K562 (cell line): ENCODE results near the gene PPP2R5A. TPM values are rescaled to one million over a fixed set of nuclear protein-coding genes. Genes with fewer than 3 reads are reported as not detected.

Experiments
- AFF1 ChIP-seq, 2 experiments: fragments of 450-650 bp; IDR thresholded peaks; 2 replicates each; pipeline ENCODE4 v1.6.1; 2018; ENCODE audit warnings: mild to moderate bottlenecking in 2 of 2, low read depth in 1 of 2; ENCODE audit not compliant: partially characterized antibody in 2 of 2
- CAMTA2 ChIP-seq: fragments of 250-450 bp; sonication (Bioruptor Pico); conservative IDR thresholded peaks from 2 replicates; pipeline ENCODE4 v1.5.1; 2022
- E2F1 ChIP-seq: sonication (generic); formaldehyde crosslinking; IDR thresholded peaks from 2 replicates; pipeline ENCODE4 v1.8.1; 2023; ENCODE audit warnings: mild to moderate bottlenecking, missing genetic modification reagents, moderate library complexity
- E2F6 ChIP-seq, 2 experiments: IDR thresholded peaks; 2 replicates each; pipeline ENCODE4 v1.6.1; 2011; ENCODE audit warnings: borderline replicate concordance in 1 of 2, control low read depth in 1 of 2, low read depth in 1 of 2, low read length in 1 of 2, mild to moderate bottlenecking in 1 of 2, mixed read lengths in 1 of 2, moderate library complexity in 1 of 2; ENCODE audit not compliant: insufficient read depth in 1 of 2, insufficient read length in 1 of 2, poor library complexity in 1 of 2, severe bottlenecking in 1 of 2; ENCODE audit errors: extremely low read depth in 1 of 2
- EGR1 ChIP-seq: fragments of 450-650 bp; conservative IDR thresholded peaks from 2 replicates; pipeline ENCODE4 v1.6.1; 2017; ENCODE audit warnings: mild to moderate bottlenecking
- EP400 ChIP-seq: fragments of 450-650 bp; IDR thresholded peaks from 2 replicates; pipeline ENCODE4 v1.6.1; 2017; ENCODE audit warnings: antibody characterized with exemption, mild to moderate bottlenecking, moderate library complexity
- HDAC1 ChIP-seq, 2 experiments: fragments of 450-650 bp; IDR thresholded peaks; 2 replicates each; pipeline ENCODE4 v1.6.1; 2016 to 2017; ENCODE audit warnings: inconsistent platforms in 1 of 2, mild to moderate bottlenecking in 1 of 2, moderate library complexity in 1 of 2
- HMG20A ChIP-seq: fragments of 450-650 bp; formaldehyde crosslinking; conservative IDR thresholded peaks from 2 replicates; pipeline ENCODE4 v1.4.0; 2020; ENCODE audit warnings: mild to moderate bottlenecking, mixed read lengths
- MLX ChIP-seq, 2 experiments: fragments of 450-650 bp in 1 of 2; sonication (generic) in 1 of 2; formaldehyde crosslinking; conservative IDR thresholded peaks; 2 replicates each; pipeline versions ENCODE4 v1.4.0 to v1.8.1; 2020 to 2022; ENCODE audit warnings: mild to moderate bottlenecking in 1 of 2, missing genetic modification reagents in 1 of 2
- NBN ChIP-seq: fragments of 450-650 bp; IDR thresholded peaks from 2 replicates; pipeline ENCODE4 v1.6.1; 2016; ENCODE audit warnings: low read depth, mild to moderate bottlenecking
- POLR2H ChIP-seq: IDR thresholded peaks from 2 replicates; pipeline ENCODE4 v1.6.1; 2016; ENCODE audit warnings: missing genetic modification characterization, low read depth, mild to moderate bottlenecking, control low read depth, missing compliant biosample characterization, moderate library complexity
- POLR3G ChIP-seq: IDR thresholded peaks from 2 replicates; pipeline ENCODE4 v1.6.1; 2011; ENCODE audit not compliant: insufficient read length, insufficient replicate concordance; ENCODE audit errors: extremely low read depth
- SMARCA4 ChIP-seq: fragments of 450-650 bp; IDR thresholded peaks from 2 replicates; pipeline ENCODE4 v1.6.1; 2016
- SNIP1 ChIP-seq: fragments of 450-650 bp; IDR thresholded peaks from 2 replicates; pipeline ENCODE4 v1.7.1; 2017; ENCODE audit warnings: low read depth, mild to moderate bottlenecking
- SREBF1 ChIP-seq: fragments of 150-350 bp; IDR thresholded peaks from 2 replicates; pipeline ENCODE4 v1.6.1; 2014; ENCODE audit warnings: antibody characterized with exemption, low read depth, low read length, borderline replicate concordance
- TCF15 ChIP-seq: fragments of 250-450 bp; sonication (Bioruptor Pico); IDR thresholded peaks from 2 replicates; pipeline ENCODE4 v1.8.0; 2022; ENCODE audit warnings: moderate library complexity, mild to moderate bottlenecking, inconsistent platforms
- TFAM ChIP-seq: fragments of 250-450 bp; sonication (Bioruptor Pico); conservative IDR thresholded peaks from 2 replicates; pipeline ENCODE4 v1.5.0; 2021; ENCODE audit warnings: mild to moderate bottlenecking, moderate library complexity
- ZNF217 ChIP-seq: sonication (generic); formaldehyde crosslinking; IDR thresholded peaks from 2 replicates; pipeline ENCODE4 v1.8.0; 2022; ENCODE audit warnings: mild to moderate bottlenecking, missing genetic modification reagents
- ZNF24 ChIP-seq: fragments of 450-650 bp; IDR thresholded peaks from 2 replicates; pipeline ENCODE4 v1.6.1; 2016
- ZNF444 ChIP-seq: fragments of 250-450 bp; sonication (Bioruptor Pico); IDR thresholded peaks from 2 replicates; pipeline ENCODE4 v1.4.0; 2020; ENCODE audit warnings: mild to moderate bottlenecking, moderate library complexity
- polyA plus RNA-seq, 8 experiments: library from polyadenylated mRNA; depleted of rRNA in 4 of 8; stranded (reverse) in 5 of 8; unstranded in 3 of 8; fragments of >200 nt; fragmentation: Nextera tagmentation in 2 of 8; fragmentation: Illumina TruSeq in 1 of 8; extraction: Ambion mirVana in 2 of 8; extraction: Trizol in 1 of 8; gene quantifications; 2 replicates each; pipeline versions ENCODE4 v1.2.1 to v1.2.3, GENCODE V29; 2011 to 2014; ENCODE audit warnings: inconsistent platforms in 1 of 8, missing spikeins in 1 of 8
- total RNA-seq, 7 experiments: library from RNA; depleted of rRNA in 6 of 7; stranded (reverse); fragments of >200 nt in 6 of 7; fragmentation: Illumina TruSeq in 2 of 7; extraction: Trizol in 2 of 7; gene quantifications; 2 replicates each; pipeline versions ENCODE4 v1.2.1 to v1.2.3, GENCODE V29; 2011 to 2021; ENCODE audit warnings: low replicate concordance in 1 of 7

Gene PPP2R5A
- total and polyA plus RNA-seq, 9 of the 15 experiments (the other 6 are each of a cell fraction or from before 2014, with no cell fraction given) = 26.9 to 106 (median 64.3) TPM

- no peak for TF ChIP-seq E2F6 (IDR thresholded peaks at IDR 0.05; ENCODE audit: borderline replicate concordance in 1 of 2, extremely low read depth in 1 of 2, insufficient read depth in 1 of 2, insufficient read length in 1 of 2, low read depth in 1 of 2, low read length in 1 of 2, poor library complexity in 1 of 2, severe bottlenecking in 1 of 2)
- TF ChIP-seq CAMTA2 (CRISPR knock-in tag) = no peak
- no peak for TF ChIP-seq POLR2H (tag)
- peak in 1 of 2 experiments; percentile 87; a peak in 2 of 4 replicates for TF ChIP-seq HDAC1 (IDR thresholded peaks at IDR 0.05)
- TF ChIP-seq ZNF24 = no peak
- no peak for TF ChIP-seq EP400
- TF ChIP-seq E2F1 (CRISPR knock-in tag) = no peak
- 0 out of 2 replicates have a peak, but pooled peaks have one; percentile 29 for TF ChIP-seq NBN
- no peak for TF ChIP-seq MLX (CRISPR knock-in tag; conservative IDR thresholded peaks at IDR 0.05)
- peak; percentile 27; the same call in 1 of the 2 replicates for TF ChIP-seq EGR1
- no peak for TF ChIP-seq TFAM
- no peak for TF ChIP-seq ZNF444 (CRISPR knock-in tag)
- no peak for TF ChIP-seq POLR3G
- TF ChIP-seq ZNF217 = no peak
- no peak for TF ChIP-seq SREBF1
- TF ChIP-seq SMARCA4 = peak; percentile 79
- TF ChIP-seq TCF15 = no peak
- TF ChIP-seq HMG20A (CRISPR knock-in tag) = no peak
- TF ChIP-seq AFF1 (IDR thresholded peaks at IDR 0.05; ENCODE audit: low read depth in 1 of 2, partially characterized antibody in 2 of 2) = peak; percentile 21 to 26
- TF ChIP-seq SNIP1 = no peak
Measured at GRCh38 chr1:212261361-212261929, 23.8 kb upstream of the PPP2R5A start (continued).
